ENCODE results near the gene TKTL1. TPM values are rescaled to one million over a fixed set of nuclear protein-coding genes. Genes with fewer than 3 reads are reported as not detected.

TKTL1 gene
- total RNA-seq, 2 experiments from 2014 or later, result 1.7 to 2.3 TPM

DNA sequence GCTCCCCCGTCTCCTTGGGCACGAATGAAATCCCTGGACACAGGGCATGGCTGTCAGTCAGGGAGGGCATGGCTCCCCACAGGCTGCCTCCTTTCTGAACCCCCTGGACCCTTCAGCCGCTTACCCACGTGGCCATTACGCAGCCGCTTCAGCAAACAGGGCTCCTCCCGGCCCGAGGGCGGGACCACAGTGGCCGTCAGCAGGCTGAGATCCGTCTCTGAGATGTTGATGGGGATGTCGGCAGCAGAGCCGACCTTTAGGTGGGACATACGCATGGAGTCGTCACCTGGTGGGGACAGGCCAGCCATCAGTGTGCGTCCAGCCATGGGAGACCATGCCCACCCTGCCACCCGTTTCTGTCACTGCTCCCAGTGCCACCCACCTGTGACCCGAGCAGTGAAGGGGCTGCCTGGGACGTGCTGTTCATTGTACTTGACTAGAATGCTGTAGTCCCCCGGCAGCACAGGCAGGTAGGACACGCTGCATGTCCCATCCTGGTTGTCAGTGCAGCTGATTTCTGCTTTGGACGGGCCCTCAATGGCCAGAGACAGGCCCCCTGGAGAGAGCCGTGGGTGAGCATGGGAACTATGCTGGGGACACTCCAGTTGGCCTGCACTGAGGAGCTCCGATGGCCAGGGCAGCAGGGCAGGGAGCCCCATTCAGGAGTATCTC is 57.7 kb downstream of the TKTL1 start:
- H3K36me3 Mint-ChIP-seq (ENCODE audit: low read depth), result peaks cover 68% of the 10 kb centered on the region
- TF ChIP-seq, protein P1, sequence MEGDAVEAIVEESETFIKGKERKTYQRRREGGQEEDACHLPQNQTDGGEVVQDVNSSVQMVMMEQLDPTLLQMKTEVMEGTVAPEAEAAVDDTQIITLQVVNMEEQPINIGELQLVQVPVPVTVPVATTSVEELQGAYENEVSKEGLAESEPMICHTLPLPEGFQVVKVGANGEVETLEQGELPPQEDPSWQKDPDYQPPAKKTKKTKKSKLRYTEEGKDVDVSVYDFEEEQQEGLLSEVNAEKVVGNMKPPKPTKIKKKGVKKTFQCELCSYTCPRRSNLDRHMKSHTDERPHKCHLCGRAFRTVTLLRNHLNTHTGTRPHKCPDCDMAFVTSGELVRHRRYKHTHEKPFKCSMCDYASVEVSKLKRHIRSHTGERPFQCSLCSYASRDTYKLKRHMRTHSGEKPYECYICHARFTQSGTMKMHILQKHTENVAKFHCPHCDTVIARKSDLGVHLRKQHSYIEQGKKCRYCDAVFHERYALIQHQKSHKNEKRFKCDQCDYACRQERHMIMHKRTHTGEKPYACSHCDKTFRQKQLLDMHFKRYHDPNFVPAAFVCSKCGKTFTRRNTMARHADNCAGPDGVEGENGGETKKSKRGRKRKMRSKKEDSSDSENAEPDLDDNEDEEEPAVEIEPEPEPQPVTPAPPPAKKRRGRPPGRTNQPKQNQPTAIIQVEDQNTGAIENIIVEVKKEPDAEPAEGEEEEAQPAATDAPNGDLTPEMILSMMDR (IDR thresholded peaks at IDR 0.05), result no peak
- H3K27ac Mint-ChIP-seq, result no peak overlapping the region
- ATAC-seq (ENCODE audit: poor library complexity), result no peak
- H3K4me3 Mint-ChIP-seq, result no peak overlapping the region
- no peaks in the 10 kb centered on the region for H3K27me3 ChIP-seq (ENCODE audit: control insufficient read depth in 1 of 2, insufficient read depth in 2 of 2, low read length in 2 of 2)
- peaks cover 0 to 4% of the 10 kb centered on the region in 2 experiments for H3K9me3 ChIP-seq (ENCODE audit: control insufficient read depth in 1 of 2, insufficient read depth in 1 of 2, low read length in 2 of 2)
- peaks cover 16% of the 10 kb centered on the region for H3K4me1 Mint-ChIP-seq (ENCODE audit: low read depth)
- H3K27ac ChIP-seq (ENCODE audit: low read depth in 1 of 2, low read length in 2 of 2), result no peak overlapping the region
- H3K4me3 ChIP-seq (ENCODE audit: low read length), result no peak overlapping the region
- intact Hi-C loops (cut with DNase I, micrococcal nuclease), result no loop called here
- H3K27me3 Mint-ChIP-seq, result no peaks in the 10 kb centered on the region
- H3K9me3 Mint-ChIP-seq, result no peaks in the 10 kb centered on the region
- ChIA-PET CTCF (no interaction called here), POLR2A (interaction anchor here (1.0 kb wide), 1 partner anchor 17 kb away, joined by 3 read pairs; no protein-coding TSS in a partner anchor)
- DNase-seq, result peak in 1 of 14 experiments; percentile 2
- H3K36me3 ChIP-seq (ENCODE audit: insufficient read depth, low read length), result peaks cover 99% of the 10 kb centered on the region
- peaks cover 100% of the 10 kb centered on the region for H3K4me1 ChIP-seq (ENCODE audit: insufficient read depth, low read length)

DNA sequence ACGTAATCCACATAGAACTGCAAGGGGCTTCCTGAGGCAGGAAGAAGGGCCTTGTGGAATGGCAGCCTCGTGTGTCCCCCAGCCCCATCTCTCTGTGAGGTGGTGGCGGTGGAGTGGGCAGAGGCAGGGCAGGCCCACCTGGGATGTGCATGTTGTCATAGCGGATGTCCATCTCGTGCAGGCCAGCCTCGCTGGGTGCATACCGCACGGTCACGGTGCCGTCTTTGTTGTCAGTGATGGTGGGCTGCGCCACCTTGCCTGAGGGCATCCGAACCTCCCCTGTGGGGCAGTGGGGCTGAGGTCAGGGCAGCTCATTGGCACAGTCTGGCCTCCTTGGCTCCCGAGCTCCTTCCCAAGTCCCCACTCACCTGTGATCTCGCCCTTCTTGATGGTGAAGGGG is 58.4 kb downstream of the TKTL1 start:
- Mint-ChIP-seq H3K36me3 (ENCODE audit: low read depth) (peaks cover 73% of the 10 kb centered on the region), H3K27me3 (no peaks in the 10 kb centered on the region), H3K4me3 (no peak overlapping the region), H3K9me3 (no peaks in the 10 kb centered on the region), H3K27ac (no peak overlapping the region), H3K4me1 (ENCODE audit: low read depth) (peaks cover 14% of the 10 kb centered on the region)
- CTCF ChIA-PET, result no interaction called here
- ATAC-seq (ENCODE audit: poor library complexity), result no peak
- TF ChIP-seq, protein P1 (IDR thresholded peaks at IDR 0.05), result no peak
- Histone ChIP-seq H3K36me3 (ENCODE audit: insufficient read depth, low read length) (peaks cover 100% of the 10 kb centered on the region), H3K4me1 (ENCODE audit: insufficient read depth, low read length) (peaks cover 100% of the 10 kb centered on the region), H3K27me3 (ENCODE audit: control insufficient read depth in 1 of 2, insufficient read depth in 2 of 2, low read length in 2 of 2) (no peaks in the 10 kb centered on the region), H3K27ac (ENCODE audit: low read depth in 1 of 2, low read length in 2 of 2) (peak overlapping the region in 1 of 2 donors; percentile 16), H3K4me3 (ENCODE audit: low read length) (no peak overlapping the region), H3K9me3 (ENCODE audit: control insufficient read depth in 1 of 2, insufficient read depth in 1 of 2, low read length in 2 of 2) (peaks cover 0 to 4% of the 10 kb centered on the region in 2 experiments)
- peak in 1 of 14 experiments; percentile 4 for DNase-seq
- intact Hi-C loops (cut with DNase I, micrococcal nuclease), result no loop called here
- POLR2A ChIA-PET, result interaction anchor here (1.0 kb wide), 1 partner anchor 17 kb away, joined by 3 read pairs; no protein-coding TSS in a partner anchor

DNA sequence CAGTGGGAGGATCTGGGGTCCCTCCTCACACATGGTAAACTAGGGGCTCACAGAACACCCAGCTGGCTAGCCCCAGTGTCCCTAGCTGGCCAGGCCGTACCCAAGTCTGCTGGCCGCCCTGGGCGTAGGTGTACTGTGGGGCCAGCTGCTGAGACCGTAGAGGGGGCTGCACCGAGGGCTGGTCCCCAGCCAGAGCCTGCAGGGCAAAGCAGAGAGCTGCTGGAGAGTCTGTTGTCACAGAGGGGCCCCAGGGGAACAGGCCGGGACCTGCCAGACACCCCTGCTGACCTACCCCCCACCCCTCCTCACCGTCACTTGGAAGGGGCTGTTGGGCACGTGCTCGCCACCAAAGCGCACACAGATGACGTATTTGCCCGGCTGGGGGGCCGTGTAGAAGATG is 58.9 kb downstream of the TKTL1 start:
- no peak for ATAC-seq (ENCODE audit: poor library complexity)
- Histone ChIP-seq H3K4me1 (ENCODE audit: insufficient read depth, low read length) (peaks cover 100% of the 10 kb centered on the region), H3K4me3 (ENCODE audit: low read length) (no peak overlapping the region), H3K9me3 (ENCODE audit: control insufficient read depth in 1 of 2, insufficient read depth in 1 of 2, low read length in 2 of 2) (peaks cover 0 to under 1% of the 10 kb centered on the region in 2 experiments), H3K27me3 (ENCODE audit: control insufficient read depth in 1 of 2, insufficient read depth in 2 of 2, low read length in 2 of 2) (no peaks in the 10 kb centered on the region), H3K36me3 (ENCODE audit: insufficient read depth, low read length) (peaks cover 100% of the 10 kb centered on the region), H3K27ac (ENCODE audit: low read depth in 1 of 2, low read length in 2 of 2) (peak overlapping the region in 1 of 2 donors; percentile 16)
- H3K27me3 Mint-ChIP-seq, result no peaks in the 10 kb centered on the region
- ChIA-PET CTCF (no interaction called here), POLR2A (interaction anchor here (1.0 kb wide), 1 partner anchor 16 kb away, joined by 3 read pairs; no protein-coding TSS in a partner anchor)
- intact Hi-C loops (cut with DNase I, micrococcal nuclease), result no loop called here
- no peaks in the 10 kb centered on the region for H3K9me3 Mint-ChIP-seq
- peaks cover 74% of the 10 kb centered on the region for H3K36me3 Mint-ChIP-seq (ENCODE audit: low read depth)
- peaks cover 14% of the 10 kb centered on the region for H3K4me1 Mint-ChIP-seq (ENCODE audit: low read depth)
- peak in 1 of 14 experiments; percentile 4 for DNase-seq
- H3K27ac Mint-ChIP-seq, result no peak overlapping the region
- TF ChIP-seq, protein P1 (IDR thresholded peaks at IDR 0.05), result no peak
- H3K4me3 Mint-ChIP-seq, result no peak overlapping the region
